Mesothelial cell of epicardium (in vitro differentiated cells): Measurements from ENCODE around the gene NRIP3. TPM values are rescaled to one million over a fixed set of nuclear protein-coding genes. Genes with fewer than 3 reads are reported as not detected.
"Not testable (repeated sequence)": the region's sequence is repeated elsewhere in the genome, so short reads cannot be mapped to it uniquely, and the experiment has no call there.

Experiments used
- DNase-seq, 2 experiments: peaks; one replicate each; pipeline ENCODE4 v3.0.0; 2021; ENCODE audit warnings: low spot score in 2 of 2; ENCODE audit not compliant: unreplicated experiment in 2 of 2
- H3K27ac Mint-ChIP-seq: 2 replicates; pipeline ENCODE4 v1.8.0; 2021; ENCODE audit warnings: mixed read lengths
- H3K27me3 Mint-ChIP-seq: 2 replicates; pipeline ENCODE4 v1.8.0; 2021; ENCODE audit warnings: low read depth, mixed read lengths
- H3K36me3 Mint-ChIP-seq: 2 replicates; pipeline ENCODE4 v1.8.0; 2021; ENCODE audit warnings: mixed read lengths
- H3K4me1 Mint-ChIP-seq: 2 replicates; pipeline ENCODE4 v1.8.0; 2021; ENCODE audit warnings: mixed read lengths
- H3K4me3 Mint-ChIP-seq: 2 replicates; pipeline ENCODE4 v1.8.0; 2021; ENCODE audit warnings: mild to moderate bottlenecking, moderate library complexity, mixed read lengths
- H3K9me3 Mint-ChIP-seq: 2 replicates; pipeline ENCODE4 v1.8.0; 2021; ENCODE audit warnings: mixed read lengths
- CTCF ChIP-seq: fragments of 200-600 bp; sonication (generic); IDR thresholded peaks from one replicate; pipeline ENCODE4 v1.5.0; 2021; ENCODE audit warnings: antibody characterized with exemption; ENCODE audit not compliant: unreplicated experiment
- total RNA-seq: library from RNA; stranded (reverse); gene quantifications from 3 replicates; pipeline ENCODE4 v1.2.1, GENCODE V29; 2021

Gene NRIP3
- total RNA-seq, 1 donor from 2014 or later, result 1.5 TPM

DNA sequence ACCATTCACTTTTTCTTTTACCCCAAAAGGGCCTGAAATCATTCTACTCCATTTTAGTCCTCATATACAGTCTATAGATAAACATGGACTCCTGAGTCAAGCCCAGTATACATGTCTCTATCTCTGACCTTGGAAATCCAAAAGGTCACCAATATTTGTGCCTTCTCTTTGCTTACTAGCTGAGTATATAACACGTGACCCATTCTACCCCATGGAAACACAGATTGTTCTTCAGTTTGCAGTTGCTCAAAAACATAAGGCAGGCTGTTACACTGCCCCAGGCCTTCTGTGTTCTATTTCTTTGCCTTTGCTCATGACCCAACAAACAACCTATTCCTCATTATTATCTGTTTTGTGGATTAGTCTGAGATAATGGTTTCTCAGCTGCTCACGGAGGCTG lies 5.8 kb downstream of the NRIP3 start:
- H3K27me3 Mint-ChIP-seq, result peaks cover 49% of the 10 kb centered on the region
- no peak overlapping the region for H3K4me3 Mint-ChIP-seq
- no peaks in the 10 kb centered on the region for H3K4me1 Mint-ChIP-seq
- H3K9me3 Mint-ChIP-seq, result no peaks in the 10 kb centered on the region
- no peak for DNase-seq
- no peaks in the 10 kb centered on the region for H3K36me3 Mint-ChIP-seq
- H3K27ac Mint-ChIP-seq, result no peak overlapping the region
- no peak for TF ChIP-seq CTCF

DNA sequence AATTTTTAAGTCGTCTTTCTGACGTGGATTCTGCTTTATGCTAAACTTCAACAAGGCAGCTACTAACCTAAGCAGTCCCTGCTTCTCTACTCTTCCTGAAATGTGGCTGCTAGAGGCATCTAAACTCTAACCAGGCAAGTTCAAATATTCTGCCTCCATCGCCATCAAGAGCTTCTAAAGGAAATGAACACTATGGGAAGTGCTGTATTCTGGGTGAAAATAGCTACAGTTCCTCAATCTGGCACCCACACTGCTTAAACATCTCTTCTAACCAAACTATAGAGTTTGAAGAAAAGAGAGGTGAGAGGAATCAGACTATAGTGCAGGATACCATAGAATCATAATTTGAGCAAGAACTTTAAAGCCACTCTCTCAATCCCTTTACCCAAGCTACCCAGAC lies 6.3 kb downstream of the NRIP3 start:
- Mint-ChIP-seq H3K4me3 (no peak overlapping the region), H3K4me1 (no peaks in the 10 kb centered on the region), H3K9me3 (no peaks in the 10 kb centered on the region), H3K36me3 (no peaks in the 10 kb centered on the region), H3K27me3 (peaks cover 47% of the 10 kb centered on the region), H3K27ac (no peak overlapping the region)
- TF ChIP-seq CTCF, result no peak
- DNase-seq, result no peak

DNA sequence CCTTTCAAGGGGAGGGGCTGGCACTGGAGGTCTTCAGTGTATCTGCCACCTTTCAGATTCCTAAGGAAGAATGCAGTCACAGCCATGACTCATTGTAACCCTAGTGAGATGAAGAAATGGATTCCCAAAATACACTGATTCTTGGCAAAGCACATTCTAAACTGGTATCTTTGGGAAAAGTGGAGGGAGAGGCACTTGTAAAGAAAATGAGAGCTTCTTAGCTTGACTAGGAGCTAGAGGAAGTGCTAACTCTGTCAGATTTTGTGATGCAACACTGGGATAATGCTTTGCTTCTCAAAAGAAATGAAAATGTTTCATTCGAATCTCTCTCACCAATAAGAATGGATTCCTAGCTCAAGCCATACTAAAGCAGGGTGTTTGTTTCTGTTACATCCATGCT lies 14.3 kb downstream of the NRIP3 start:
- no peak overlapping the region for H3K4me3 Mint-ChIP-seq
- H3K27ac Mint-ChIP-seq, result no peak overlapping the region
- no peak for TF ChIP-seq CTCF
- no peak for DNase-seq
- H3K36me3 Mint-ChIP-seq, result no peaks in the 10 kb centered on the region
- peaks cover 40% of the 10 kb centered on the region for H3K27me3 Mint-ChIP-seq
- no peaks in the 10 kb centered on the region for H3K4me1 Mint-ChIP-seq
- no peaks in the 10 kb centered on the region for H3K9me3 Mint-ChIP-seq

DNA sequence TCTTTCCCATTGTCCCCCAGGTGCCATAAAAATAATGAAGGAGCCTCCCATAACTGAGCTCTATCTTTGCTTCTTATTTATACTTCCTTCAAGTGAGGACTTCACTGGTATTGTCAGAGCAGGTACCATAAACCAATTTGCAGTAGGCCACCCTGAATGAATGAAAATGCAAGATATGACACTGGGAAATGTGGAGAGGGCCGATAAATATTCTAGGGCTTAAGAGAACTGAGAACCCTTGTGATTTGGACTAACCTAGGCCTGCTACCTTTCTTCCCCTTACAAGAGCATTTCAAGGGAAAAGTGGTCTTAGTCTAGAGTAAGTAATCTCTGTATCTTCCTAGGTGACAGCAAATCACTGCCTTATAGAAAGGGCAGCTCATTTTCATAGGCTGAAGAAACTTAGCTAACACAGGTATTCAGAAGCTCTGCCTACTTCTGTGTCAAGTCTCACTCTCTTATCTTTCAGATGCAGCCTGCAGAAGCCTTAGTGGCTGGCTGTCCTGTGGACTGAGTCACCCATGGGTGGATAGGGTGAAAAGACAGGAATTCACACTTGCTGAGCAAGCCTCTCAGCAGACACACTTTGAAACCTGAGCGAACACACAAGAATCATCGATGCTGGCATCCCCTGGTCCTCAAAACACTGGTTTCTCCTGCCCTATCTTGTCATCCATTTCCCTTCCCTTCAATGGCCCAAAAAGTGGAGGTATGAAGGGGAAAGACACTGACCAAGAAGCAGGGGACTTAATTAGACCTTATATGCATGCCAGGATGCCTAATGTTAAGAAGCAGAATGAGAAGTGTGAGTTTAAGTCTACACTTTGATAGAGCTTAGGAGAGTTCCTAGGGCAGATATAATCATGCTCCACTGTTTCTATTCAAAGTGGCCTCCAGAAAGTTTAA lies 15.2 kb downstream of the NRIP3 start:
- H3K4me1 Mint-ChIP-seq, result no peaks in the 10 kb centered on the region
- H3K36me3 Mint-ChIP-seq, result no peaks in the 10 kb centered on the region
- H3K4me3 Mint-ChIP-seq, result no peak overlapping the region
- H3K27me3 Mint-ChIP-seq, result peaks cover 36% of the 10 kb centered on the region
- no peaks in the 10 kb centered on the region for H3K9me3 Mint-ChIP-seq
- DNase-seq, result no peak
- no peak for TF ChIP-seq CTCF
- no peak overlapping the region for H3K27ac Mint-ChIP-seq

DNA sequence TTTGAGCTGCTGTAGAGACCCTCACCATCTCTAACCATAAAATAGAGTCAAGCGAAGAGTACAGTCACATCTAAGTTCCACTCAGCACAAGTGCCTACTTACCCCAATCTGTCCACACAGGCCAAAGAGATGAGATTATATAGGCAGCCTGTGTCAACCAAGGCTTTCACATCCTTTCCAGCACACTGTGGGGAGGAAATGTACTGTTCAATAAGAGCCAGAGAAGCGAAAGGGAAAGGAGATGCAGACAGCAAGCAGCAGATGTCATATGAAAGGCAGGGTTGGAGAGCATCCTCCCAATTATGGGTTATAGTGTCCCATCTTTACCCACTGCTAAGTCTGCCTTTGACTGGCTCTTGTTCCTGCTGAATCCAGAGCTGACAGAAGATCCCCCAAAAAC lies 16.4 kb downstream of the NRIP3 start:
- Mint-ChIP-seq H3K9me3 (no peaks in the 10 kb centered on the region), H3K36me3 (no peaks in the 10 kb centered on the region), H3K4me3 (no peak overlapping the region), H3K27me3 (peaks cover 31% of the 10 kb centered on the region), H3K27ac (no peak overlapping the region), H3K4me1 (no peaks in the 10 kb centered on the region)
- no peak for DNase-seq
- TF ChIP-seq CTCF, result no peak

- peaks cover 28% of the 10 kb centered on the region for H3K27me3 Mint-ChIP-seq
- not testable (repeated sequence) for DNase-seq, H3K9me3 Mint-ChIP-seq, H3K4me1 Mint-ChIP-seq, H3K4me3 Mint-ChIP-seq, H3K27ac Mint-ChIP-seq, H3K36me3 Mint-ChIP-seq
Measured at GRCh38 chr11:8986772-8987171, 17.0 kb downstream of the NRIP3 start.
